EH (cell line): ENCODE data around the gene PSMA7.

ENCODE experiments used
- DNase-seq: peaks from one replicate; pipeline ENCODE4 v3.0.0-alpha.2; 2015; ENCODE audit warnings: low read depth

Gene PSMA7

DNA sequence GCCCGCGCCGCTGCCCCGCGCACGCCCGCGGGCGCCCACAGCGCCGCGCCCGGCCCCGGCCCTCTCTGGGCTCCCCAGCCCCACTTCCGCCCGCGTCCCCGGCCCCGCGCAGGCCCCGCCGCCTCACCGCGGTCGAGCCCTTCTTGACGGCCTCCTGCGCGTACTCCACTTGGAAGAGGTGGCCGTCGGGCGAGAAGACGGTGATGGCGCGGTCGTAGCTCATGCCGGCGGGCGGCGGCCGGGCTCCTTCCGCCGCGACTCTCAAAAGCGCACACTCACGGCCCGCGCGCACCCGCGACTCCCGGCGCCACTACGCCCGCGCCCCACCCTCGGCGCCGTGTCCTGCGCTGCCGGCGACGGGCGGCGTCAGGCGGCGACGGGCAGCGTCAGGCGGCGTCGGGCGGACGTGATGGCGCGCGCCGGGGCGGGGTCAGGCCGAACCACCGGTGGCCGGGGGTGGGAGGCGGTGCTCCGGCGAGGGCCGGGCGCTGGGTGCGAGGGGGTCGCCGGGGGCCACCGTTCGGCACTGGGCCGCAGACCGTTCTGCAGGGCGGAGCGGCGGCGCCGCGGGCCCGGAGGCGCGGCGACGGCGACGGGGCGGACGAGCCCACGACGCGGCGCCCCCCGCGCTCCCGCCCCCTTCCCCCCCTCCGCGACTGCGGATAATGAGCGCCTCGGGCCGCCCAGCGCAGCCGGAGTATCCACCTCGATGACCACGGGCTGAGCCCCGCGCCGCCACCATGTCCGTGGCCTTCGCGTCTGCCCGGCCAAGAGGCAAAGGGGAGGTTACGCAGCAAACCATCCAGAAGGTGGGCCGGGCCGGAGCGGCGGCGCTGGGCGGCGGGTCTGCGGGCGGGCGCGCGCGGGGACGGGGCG lies at the start of gene PSMA7, which contains the start of gene SS18L1:
PSMA7 (minus strand) TSS at position 314 of the 876 bp plus-strand sequence; CDS start at position 223, 91 bp downstream.
SS18L1 (plus strand) TSS at position 689 of the 876 bp plus-strand sequence; CDS start at position 741, 52 bp downstream.
- DNase-seq = peak; percentile 85

DNA sequence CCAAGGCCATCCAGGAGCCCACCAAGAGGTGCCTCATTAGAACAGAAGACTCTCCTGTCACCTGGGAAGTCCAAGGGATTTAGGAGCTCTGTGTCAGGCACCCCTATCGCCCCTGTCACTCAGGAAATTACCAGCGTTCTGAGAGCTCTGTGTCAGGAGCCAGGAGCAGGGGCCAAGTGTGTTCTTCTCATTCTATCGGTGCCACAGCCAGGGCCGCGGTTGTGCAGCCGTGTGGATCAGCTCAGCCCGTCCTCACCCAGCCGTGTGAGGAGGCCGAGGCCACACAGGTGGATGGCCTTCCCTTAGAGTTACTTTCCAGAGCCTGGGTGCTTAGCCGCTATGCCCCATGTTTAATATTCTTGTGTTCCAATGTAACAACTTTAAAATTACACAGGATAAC lies 49.4 kb upstream of the PSMA7 start:
- DNase-seq = no peak

DNA sequence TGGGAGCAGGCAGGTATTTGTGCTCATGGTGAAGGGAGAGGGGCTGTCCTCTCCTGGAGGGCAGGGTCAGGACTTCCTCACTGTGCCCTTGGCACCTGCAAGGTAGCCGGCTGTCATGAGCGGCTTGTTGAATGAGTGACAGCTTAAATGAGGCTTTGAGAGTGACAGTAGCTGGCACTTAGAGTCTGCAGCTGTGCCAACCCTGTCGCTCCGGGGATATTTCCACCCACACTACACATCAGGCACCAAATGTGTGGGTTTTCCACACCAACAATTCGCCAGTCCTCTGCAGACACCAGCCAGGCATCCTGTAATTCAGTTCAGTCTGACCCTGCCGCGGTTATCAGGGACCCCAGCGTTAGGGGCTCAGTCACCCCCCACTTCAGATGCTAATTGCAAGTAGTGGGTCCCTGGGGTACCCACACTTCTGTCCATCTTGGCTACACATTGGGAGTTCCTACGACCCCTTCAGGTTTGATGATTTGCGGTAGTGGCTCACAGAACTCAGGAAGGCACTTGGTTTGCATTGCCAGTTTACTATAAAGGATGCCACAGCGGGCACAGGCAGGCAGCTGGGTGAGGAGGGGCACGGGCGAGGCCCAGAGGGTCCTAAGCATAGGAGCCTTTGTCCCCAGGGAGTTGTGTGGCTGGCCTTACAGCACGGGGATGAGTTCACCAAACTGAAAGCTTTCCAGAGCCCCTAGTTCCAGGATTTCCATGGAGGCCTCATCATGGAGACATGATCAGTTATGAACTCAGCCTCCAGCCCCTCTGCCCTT lies 48.8 kb upstream of the PSMA7 start:
- no peak for DNase-seq

DNA sequence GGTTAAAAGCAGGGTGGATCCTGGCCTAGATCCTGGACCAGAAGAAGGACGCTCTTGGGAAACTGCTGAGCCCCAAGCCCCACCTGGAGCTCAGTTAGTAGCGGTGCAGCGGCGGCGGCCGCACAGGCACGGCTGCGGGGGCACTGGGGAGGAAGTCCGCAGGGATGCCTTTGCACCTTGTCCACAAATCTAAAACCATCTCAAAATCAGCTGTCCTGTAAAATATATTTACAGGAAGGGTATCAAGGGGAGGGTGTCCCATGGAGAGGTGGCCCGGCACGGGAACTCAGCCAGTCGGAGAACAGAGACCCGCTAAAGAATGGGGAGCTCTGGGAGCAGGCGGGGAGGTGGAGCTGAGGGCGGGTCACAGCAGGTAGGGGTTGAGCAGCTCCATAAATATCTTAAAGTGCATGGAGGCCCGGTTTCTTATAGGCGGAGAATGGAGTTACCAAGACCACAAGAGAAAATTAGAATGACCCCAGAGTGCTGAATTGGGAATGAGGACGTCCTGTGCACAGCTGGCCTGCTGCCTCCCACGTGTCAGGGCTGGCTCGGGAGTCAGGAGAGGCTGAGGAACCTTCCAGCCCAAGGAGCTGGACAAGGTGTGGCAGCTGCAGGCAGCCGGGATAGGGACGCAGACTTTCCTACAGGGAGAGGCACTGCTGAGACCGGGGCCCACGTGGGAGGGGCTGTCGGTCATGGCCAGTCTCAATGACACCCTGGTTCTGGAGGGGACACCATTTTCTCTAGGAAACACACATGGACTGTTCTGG lies 47.6 kb upstream of the PSMA7 start:
- DNase-seq = no peak

DNA sequence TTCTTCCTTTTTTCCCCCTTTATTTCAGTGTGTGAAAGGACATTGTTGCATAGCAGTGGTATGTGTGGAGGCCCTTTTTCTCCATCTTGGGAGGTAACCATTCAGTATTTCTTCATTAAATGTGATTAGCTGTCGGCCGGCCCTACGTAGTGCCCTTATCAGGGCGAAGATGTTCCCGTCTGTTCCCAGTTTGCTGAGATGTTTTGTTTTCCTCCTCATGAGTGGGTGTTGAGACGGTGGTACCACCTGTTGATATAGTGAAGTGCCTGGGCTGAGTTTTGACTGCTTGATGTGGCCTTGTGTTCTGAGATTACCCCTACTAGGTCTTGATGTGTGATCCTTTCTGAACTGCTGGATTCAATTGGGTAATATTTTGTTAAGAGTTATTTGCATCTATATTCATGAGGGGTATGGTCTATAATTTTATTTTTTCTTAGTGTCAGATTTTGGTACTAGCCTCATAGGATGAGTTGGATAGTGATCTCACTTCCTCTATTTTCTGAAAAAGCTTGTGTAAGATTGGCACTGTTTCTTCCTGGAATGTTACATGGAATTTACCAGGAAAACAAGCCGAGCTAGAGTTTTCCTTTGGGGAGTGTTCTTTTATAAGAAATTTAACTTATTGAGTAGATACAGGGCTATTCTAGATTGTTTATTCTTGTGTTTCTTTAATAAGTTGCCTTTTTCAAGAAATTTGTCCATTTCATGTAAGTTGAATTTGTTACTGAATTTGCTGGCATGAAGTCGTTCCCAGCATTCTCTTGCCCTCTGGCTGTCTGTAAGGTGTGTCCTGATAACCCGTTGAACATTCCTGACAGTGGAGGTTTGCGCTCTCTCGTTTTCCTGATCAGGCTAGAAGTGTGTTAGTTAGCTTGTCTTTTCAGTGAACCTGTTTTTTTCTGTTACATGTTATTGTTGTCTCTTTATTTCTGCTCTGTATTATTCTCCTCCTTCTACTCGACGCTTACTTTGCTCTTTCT lies 44.0 kb upstream of the PSMA7 start:
- DNase-seq = peak; percentile 54

DNA sequence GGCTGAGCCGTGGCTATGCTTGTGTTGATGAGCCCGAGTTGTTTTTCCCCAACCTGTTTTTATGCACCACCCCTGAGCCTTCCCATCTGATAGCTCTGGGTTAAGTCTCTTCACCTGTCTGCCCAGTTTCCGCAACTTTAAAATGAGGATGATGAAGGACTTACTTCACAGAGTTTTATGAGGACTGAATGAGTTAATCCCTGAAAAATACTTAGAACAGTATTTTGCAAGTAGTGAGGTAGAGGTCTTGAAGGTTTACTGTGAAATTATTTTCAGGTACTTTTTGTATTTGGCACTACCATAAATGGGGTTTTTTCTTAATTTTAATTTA lies 42.9 kb upstream of the PSMA7 start:
- DNase-seq = no peak

DNA sequence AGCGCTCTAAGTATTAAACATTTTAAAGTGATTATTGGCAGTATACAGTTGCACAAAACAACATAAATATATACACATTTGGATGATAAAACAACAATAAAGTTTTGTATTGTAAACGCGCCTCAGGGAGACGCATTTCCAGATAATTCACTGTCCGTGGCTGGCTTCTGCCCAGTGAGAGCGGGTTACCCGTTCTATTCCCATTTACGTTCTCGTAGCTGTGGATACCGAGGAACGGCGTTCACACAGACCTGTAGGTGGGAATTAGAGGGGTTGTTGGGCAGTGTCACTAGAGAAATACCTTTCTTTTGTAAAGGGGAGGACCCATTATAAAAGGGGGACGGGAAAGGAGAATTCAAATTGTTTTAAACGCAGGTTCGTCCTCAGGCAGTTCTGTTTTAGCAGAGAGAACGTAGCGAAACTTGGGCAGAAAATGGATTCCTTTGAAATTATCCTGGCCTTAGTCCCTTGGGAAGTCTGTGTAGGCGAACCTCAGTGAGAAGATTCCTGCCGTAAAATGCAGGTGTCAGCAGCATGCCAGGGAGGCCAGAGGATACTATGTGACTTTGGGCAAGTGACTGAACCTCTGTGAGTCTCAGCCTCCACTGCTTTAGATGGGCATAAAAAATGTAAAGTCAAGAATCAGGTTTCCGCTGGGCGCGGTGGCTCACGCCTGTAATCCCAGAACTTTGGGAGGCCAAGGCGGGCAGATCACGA lies 40.4 kb upstream of the PSMA7 start:
- DNase-seq = peak; percentile 6

DNA sequence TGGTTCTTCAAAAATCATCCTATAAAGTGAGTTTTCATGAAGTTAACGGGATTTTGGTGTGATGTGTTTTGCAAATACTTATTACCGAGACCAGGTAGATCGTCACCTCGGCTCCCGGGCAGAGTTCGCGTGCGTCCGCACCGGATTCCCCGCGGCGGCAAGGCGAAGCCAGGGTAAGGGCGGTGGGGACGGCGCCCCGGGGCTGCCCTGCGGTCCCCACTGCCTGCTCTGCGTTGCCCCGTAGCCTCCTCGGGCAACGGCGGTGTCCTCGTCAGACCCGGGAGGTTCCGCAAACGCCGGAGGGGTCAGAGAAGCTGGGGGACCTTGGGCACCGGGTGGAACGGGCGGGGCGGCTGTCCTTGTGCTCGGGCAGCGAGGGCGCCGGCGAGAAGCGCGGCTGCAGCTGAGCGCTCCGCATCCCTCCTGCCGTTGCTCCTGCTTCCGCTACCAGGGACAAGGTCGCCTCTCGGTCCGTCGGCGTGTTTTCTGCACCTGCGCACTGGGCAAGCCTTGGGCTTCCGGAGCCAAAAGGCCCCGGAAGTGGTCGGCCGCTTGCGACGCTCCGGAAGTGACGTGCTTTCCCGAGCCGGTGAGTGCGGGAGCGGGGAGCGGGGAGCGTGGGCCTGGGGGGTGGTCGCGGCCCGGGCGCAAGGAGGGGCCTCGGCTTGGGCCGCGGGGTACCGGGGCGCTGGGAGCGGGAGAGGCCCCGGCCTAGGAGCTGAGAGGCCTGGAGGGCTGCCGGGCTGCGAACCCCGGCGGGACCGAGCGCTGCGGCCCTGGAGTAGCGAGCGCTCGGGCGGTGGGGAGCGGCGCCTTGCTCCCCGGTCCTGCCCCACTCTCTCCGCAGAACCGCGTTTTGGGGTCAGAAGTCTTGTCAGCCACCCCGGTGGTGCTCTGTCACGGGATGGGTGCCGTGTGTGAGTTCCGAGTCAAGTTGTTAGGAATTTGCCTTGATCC lies 39.6 kb upstream of the PSMA7 start, which contains the start of gene MTG2:
MTG2 (plus strand) TSS at position 560 of the 957 bp plus-strand sequence. CDS start 10,393 bp downstream, outside the sequence.
- DNase-seq = peak; percentile 96

DNA sequence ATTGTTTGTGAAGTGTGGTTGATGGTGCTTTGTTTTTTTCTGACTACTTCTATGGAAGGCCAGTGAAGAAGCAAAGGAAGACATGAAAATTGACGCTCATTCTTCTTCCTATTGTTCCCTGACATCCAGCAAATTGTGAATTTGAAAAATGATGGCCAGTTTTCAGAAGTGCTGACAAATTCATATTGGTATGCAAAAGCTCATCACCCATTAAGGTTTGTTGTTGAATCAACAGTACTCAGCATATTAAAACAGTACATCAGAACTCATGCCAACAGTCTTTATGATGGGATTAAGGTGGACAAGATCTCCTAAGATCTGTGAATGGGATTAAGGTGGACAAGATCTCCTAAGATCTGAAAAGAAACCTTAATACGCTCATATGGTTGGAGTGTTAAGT lies 38.6 kb upstream of the PSMA7 start:
- no peak for DNase-seq

DNA sequence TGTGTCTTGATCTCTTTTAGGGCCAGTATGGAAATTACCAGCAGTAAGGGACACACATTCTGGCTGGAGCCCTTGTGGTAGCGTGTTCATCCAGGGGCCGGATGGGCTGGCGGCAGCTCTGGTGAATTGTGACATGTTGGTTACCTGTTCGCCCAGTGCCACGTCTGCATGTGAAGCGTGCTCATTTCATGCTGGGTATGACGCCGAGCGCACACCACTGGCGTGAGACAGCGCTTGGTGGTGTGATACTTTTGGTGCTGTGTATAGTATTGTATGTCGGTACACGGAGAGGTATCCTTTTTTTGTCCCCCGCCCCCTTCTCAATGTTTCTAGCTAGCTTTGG lies 35.9 kb upstream of the PSMA7 start:
- DNase-seq = no peak

DNA sequence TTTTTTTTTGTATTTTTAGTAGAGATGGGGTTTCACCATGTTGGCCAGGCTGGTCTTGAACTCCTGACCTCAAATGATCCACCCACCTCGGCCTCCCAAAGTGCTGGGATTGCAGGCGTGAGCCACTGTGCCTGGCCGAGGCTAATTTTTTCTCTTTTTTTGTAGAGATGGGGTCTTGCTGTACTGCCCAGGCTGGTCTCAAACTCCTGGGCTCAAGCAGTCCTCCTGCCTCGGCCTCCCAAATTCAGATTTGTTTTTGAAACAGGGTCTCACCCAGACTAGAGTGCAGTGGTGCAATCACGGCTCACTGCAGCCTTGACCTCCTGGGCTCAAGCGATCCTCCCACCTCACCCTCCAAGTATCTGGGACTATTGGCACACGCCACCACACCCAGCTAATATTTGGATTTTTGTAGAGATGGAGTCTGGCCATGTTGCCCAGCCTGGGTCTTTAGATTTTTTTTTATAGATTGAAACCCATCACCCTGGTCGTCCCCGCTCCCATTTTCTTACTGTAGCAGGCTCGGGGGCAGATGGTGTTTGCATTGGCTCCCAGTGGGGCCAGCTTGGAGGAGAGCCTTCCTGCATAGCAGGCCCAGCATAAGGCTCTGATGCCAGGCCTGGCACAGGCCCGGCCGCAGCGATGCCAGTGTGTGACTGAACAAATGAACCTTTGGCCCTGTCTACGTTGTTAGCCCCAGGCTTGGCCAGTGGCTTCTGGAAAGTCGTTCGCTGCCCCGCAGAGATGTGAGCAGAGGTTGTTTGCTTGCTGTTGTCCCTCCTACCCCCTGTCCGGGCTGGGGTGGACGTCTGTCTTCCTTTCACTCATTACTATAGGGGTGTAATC lies 35.3 kb upstream of the PSMA7 start:
- no peak for DNase-seq

DNA sequence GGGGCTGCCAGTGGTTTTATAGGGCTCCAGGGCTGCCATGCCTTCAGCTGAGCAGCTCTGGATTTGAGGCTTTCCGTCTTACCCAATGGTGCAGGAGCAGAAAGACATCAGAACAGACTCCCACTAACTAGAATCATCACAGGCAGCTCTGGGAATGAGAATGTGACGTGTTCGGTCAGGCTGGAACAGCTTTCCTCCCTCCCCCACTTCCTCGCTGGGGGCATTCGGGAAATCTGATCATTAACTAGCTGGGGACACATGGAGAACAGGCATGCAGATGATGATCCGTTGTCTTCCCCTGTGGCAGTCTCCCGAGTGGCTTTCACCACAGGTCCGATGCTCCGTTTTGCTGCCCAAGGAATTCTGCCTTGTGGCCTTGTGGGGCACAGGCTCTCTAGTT lies 34.1 kb upstream of the PSMA7 start:
- DNase-seq = no peak

DNA sequence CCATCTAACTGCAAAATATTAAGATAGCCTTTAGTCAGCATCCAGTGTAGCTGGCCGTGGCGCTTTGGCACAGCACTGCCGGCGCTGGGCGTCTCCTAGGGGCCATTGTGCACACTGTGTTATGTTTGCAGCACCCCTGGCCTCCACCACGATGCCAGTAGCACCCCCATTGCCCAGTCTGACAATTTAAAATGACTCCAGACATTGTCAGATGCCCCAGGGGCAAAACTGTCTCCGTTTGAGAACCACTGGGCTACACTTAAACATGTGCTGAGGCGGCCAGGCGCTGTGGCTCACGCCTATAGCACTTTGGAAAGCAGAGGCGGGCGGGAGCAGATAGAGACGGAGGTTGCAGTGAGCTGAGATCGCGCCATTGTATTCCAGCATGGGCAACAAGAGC lies 33.7 kb upstream of the PSMA7 start:
- DNase-seq = no peak

DNA sequence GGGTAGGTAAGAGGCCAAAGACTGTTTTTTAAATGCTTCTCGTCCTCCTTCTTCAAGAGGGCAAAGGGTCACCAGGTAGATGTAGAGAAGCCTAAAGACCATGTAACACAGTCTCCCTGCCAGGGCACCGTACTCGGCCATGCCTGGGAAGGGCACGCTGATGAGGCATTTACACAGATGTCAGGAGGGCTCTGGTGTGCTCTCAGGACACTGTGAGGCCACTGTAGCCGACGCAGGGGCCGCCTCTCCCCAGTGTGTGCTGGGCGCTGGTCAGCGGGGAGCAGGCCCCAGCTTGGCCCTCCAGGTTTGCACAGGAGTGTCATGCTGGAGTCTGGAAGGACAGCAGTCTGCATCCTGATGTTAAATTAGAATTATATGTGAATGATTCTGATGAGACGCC lies 32.5 kb upstream of the PSMA7 start:
- no peak for DNase-seq

DNA sequence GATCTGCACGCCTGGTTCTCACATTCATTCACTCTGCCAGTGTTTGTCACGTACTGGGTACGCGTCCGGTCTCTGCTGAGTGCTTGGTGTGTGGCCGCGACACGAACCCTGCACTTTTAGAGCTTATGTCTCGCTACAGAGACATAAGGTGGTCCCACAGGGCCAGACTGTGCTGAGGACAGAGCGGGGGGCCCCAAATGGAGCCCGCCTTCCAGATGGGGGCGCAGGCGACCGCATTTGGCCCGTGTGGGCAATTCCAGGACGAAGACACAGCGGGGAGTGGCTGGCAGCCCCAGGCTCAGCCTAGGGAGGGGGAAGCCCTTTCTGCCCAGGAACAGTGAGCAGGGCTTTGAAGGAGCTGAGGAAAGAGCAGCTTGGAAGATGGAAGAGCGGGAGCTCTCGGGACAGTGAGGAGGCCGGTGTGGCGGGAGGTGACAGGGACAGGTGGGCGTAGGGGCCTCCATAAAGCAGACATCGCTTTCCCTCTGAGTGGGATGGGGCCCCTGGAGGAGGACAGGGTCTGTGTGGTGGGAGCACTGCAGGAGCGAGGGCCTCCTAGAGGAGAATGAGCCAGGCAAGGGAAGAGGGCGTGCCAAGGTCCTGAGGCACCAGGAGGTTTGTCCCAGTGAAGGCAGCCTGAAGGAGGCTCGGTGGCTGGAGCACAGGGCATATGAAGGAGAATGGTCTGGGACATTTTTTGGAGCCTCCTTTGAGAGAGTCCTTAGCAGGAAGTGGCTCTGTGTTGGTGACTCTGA lies 31.9 kb upstream of the PSMA7 start:
- no peak for DNase-seq

DNA sequence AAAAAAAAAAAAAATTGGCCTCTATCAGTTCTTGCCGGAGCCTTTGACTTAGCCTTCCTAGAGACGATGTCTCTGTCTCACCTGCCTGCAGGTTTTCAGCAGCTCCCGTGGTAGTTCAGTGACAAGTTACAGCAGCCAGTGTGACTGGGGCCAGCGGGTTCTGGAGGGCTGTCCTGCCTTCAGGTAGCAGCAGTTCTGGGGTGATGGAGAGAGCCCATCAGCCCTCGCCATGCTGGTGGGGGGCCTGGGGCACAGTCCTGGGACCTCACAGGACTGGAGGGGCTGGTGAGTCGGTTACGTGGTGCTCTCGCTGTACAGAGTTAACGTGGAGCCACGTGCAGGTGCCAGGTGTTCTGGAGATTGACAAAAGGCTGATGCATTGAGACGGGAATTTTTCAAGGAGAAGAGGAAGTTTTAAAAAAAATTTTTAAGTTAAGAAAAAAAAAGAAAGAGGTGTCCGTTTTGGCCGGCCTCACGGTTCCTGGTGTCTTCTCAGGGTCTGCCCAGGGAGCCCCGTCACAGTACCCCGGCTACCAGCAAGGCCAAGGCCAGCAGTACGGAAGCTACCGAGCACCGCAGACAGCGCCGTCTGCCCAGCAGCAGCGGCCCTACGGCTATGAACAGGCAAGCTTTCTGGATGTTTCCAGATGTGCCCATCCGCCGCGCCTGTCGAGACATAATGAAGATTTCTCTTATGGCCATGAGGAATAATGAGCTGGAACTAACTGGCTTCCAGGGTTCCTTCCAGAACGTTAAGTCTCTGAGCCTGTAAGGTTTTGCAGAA lies 31.0 kb upstream of the PSMA7 start:
- no peak for DNase-seq

DNA sequence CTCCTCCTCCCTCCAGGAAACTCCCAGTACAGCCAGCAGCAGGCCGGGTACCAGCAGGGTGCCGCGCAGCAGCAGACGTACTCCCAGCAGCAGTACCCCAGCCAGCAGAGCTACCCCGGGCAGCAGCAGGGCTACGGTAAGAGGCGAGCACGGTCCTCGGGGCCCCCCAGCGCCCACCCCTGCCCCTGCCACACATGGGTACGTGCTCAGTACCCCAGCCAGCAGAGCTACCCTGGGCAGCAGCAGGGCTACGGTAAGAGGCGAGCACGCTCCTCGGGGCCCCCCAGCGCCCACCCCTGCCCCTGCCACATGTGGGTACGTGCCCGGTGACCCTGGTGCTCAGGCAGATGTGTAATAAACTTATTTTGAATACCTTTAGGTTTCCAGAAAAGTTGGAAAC lies 29.5 kb upstream of the PSMA7 start:
- DNase-seq = no peak
